Natural killer cell (primary cell): ENCODE data around the gene OR13C5. TPM values are rescaled to one million over a fixed set of nuclear protein-coding genes. Genes with fewer than 3 reads are reported as not detected.
"Not testable (repeated sequence)": the region's sequence is repeated elsewhere in the genome, so short reads cannot be mapped to it uniquely, and the experiment has no call there.

Source experiments
- ATAC-seq, 3 donors: fragments of 150-1000 bp in 2 of 3; fragments of 200-7000 bp in 1 of 3; cut with Tn5 transposase; 1 replicate in 1 of 3; 2 replicates in 2 of 3; pipeline ENCODE4 v1.10.0; 2021; ENCODE audit warnings: mild to moderate bottlenecking in 2 of 3, moderate library complexity in 2 of 3
- DNase-seq, 2 donors: peaks; one replicate each; pipeline versions ENCODE4 v3.0.0 to v3.0.0-alpha.2; 2013 to 2021; ENCODE audit warnings: mixed read lengths in 1 of 2
- H3K27ac ChIP-seq: one replicate; pipeline ENCODE4 v1.5.1; 2013; ENCODE audit warnings: mild to moderate bottlenecking, low read length
- H3K27me3 ChIP-seq: one replicate; pipeline ENCODE4 v1.6.1; 2013; ENCODE audit warnings: low read length; ENCODE audit not compliant: control insufficient read depth, insufficient read depth
- H3K36me3 ChIP-seq: one replicate; pipeline ENCODE4 v1.6.1; 2013; ENCODE audit warnings: low read length; ENCODE audit not compliant: control insufficient read depth, insufficient read depth
- H3K4me1 ChIP-seq: one replicate; pipeline ENCODE4 v1.6.1; 2013; ENCODE audit warnings: low read length; ENCODE audit not compliant: control insufficient read depth, insufficient read depth
- H3K4me3 ChIP-seq: one replicate; pipeline ENCODE4 v1.5.1; 2013; ENCODE audit warnings: low read length
- H3K9me3 ChIP-seq: one replicate; pipeline ENCODE4 v1.6.1; 2013; ENCODE audit warnings: low read length; ENCODE audit not compliant: control insufficient read depth, insufficient read depth
- H3K27ac Mint-ChIP-seq, 2 donors: one replicate each; pipeline ENCODE4 v1.8.0; 2022; ENCODE audit warnings: mild to moderate bottlenecking in 2 of 2, mixed read lengths in 2 of 2, moderate library complexity in 1 of 2
- H3K27me3 Mint-ChIP-seq, 2 donors: one replicate each; pipeline ENCODE4 v1.8.0; 2022; ENCODE audit warnings: low read depth in 2 of 2, mixed read lengths in 2 of 2
- H3K36me3 Mint-ChIP-seq: one replicate; pipeline ENCODE4 v1.8.0; 2022; ENCODE audit warnings: mixed read lengths
- H3K4me1 Mint-ChIP-seq, 2 donors: one replicate each; pipeline ENCODE4 v1.8.0; 2022; ENCODE audit warnings: mixed read lengths in 2 of 2
- H3K4me3 Mint-ChIP-seq: one replicate; pipeline ENCODE4 v1.8.0; 2022; ENCODE audit warnings: mild to moderate bottlenecking, moderate library complexity, mixed read lengths
- H3K9me3 Mint-ChIP-seq, 2 donors: one replicate each; pipeline ENCODE4 v1.8.0; 2022; ENCODE audit warnings: mixed read lengths in 2 of 2
- CTCF ChIP-seq: fragments of 200-600 bp; IDR thresholded peaks from one replicate; pipeline ENCODE4 v1.8.0; 2022; ENCODE audit warnings: antibody characterized with exemption
- WGBS: methylation state at CpG from one replicate; pipeline ENCODE4 v1.1.7; 2013; ENCODE audit warnings: missing lambda C conversion rate; ENCODE audit not compliant: insufficient coverage; 5-methylcytosine and 5-hydroxymethylcytosine counted together
- intact Hi-C: fragments of 100-400 bp; cut with micrococcal nuclease; formaldehyde crosslinking; loops from one replicate; pipeline ENCODE4 v1.14.2; 2022
- total RNA-seq, 4 donors: library from RNA; stranded (reverse); fragments of 120-200 nt in 1 of 4; gene quantifications; one replicate each; pipeline versions ENCODE4 v1.2.3 to v1.2.4, GENCODE V29; 2013 to 2022

The OR13C5 gene
- total RNA-seq, 3 donors from 2014 or later (not counting 1 experiment from before 2014, with no cell fraction given): not detected

GRCh38 chr9:104606152-104606551, 6.9 kb upstream of the OR13C5 start:
- Histone ChIP-seq H3K27ac (no peak overlapping the region), H3K4me1 (no peaks in the 10 kb centered on the region), H3K4me3 (no peak overlapping the region), H3K36me3 (no peaks in the 10 kb centered on the region), H3K27me3 (no peaks in the 10 kb centered on the region), H3K9me3 (no peaks in the 10 kb centered on the region)
- H3K4me1 Mint-ChIP-seq: no peaks in the 10 kb centered on the region
- no peaks in the 10 kb centered on the region for H3K36me3 Mint-ChIP-seq
- 92% methylated on average over 2 of the region's 2 CpGs for WGBS
- TF ChIP-seq CTCF: no peak
- H3K4me3 Mint-ChIP-seq: no peak overlapping the region
- DNase-seq (no peak), ATAC-seq (no peak)
- no peak overlapping the region for H3K27ac Mint-ChIP-seq
- peaks cover 0 to 3% of the 10 kb centered on the region in 2 donors for H3K9me3 Mint-ChIP-seq
- intact Hi-C loops: loop anchor here (1.0 kb wide), 1 partner anchor 9 kb away; no protein-coding TSS in a partner anchor
- no peaks in the 10 kb centered on the region for H3K27me3 Mint-ChIP-seq

- WGBS: no CpG with 5 or more reads among the region's 1 CpG
- DNase-seq, H3K4me3 Mint-ChIP-seq, H3K9me3 Mint-ChIP-seq, ATAC-seq, H3K4me1 Mint-ChIP-seq, intact Hi-C loops, H3K27ac ChIP-seq, H3K4me3 ChIP-seq, H3K9me3 ChIP-seq, H3K36me3 ChIP-seq, H3K27me3 ChIP-seq, H3K36me3 Mint-ChIP-seq, H3K27me3 Mint-ChIP-seq, H3K27ac Mint-ChIP-seq, H3K4me1 ChIP-seq: not testable (repeated sequence)
Measured at GRCh38 chr9:104605527-104605926, 6.3 kb upstream of the OR13C5 start, which contains the start of gene OR13C2. Gene OR13C2 (minus strand): TSS chr9:104605627. CDS start chr9:104605627, 0 bp downstream.

GRCh38 chr9:104604801-104605200, 5.6 kb upstream of the OR13C5 start:
- Histone ChIP-seq H3K36me3 (no peaks in the 10 kb centered on the region), H3K27ac (no peak overlapping the region), H3K4me3 (no peak overlapping the region), H3K4me1 (no peaks in the 10 kb centered on the region), H3K27me3 (no peaks in the 10 kb centered on the region), H3K9me3 (no peaks in the 10 kb centered on the region)
- Mint-ChIP-seq H3K4me3 (no peak overlapping the region), H3K9me3 (peaks cover 0 to 3% of the 10 kb centered on the region in 2 donors), H3K4me1 (no peaks in the 10 kb centered on the region), H3K27me3 (no peaks in the 10 kb centered on the region), H3K36me3 (no peaks in the 10 kb centered on the region), H3K27ac (no peak overlapping the region)
- no peak for TF ChIP-seq CTCF
- no peak for ATAC-seq
- intact Hi-C loops: no loop called here
- WGBS: 72% methylated on average over 3 of the region's 3 CpGs
- no peak for DNase-seq

- H3K27ac Mint-ChIP-seq: not testable (repeated sequence)
- 62% methylated on average over 1 of the region's 3 CpGs for WGBS
Measured at GRCh38 chr9:104598749-104599148, 464 bp downstream of the OR13C5 start.

More at GRCh38 chr9:104598749-104599148, 464 bp downstream of the OR13C5 start:
- H3K9me3 ChIP-seq, H3K4me3 Mint-ChIP-seq, intact Hi-C loops, H3K27me3 ChIP-seq, H3K4me1 ChIP-seq, H3K36me3 Mint-ChIP-seq, H3K4me3 ChIP-seq, H3K4me1 Mint-ChIP-seq, H3K36me3 ChIP-seq, DNase-seq, H3K27me3 Mint-ChIP-seq, H3K27ac ChIP-seq, ATAC-seq, H3K9me3 Mint-ChIP-seq: not testable (repeated sequence)
